ENCODE measurements around the gene ZC3H4.

ZC3H4 gene

DNA sequence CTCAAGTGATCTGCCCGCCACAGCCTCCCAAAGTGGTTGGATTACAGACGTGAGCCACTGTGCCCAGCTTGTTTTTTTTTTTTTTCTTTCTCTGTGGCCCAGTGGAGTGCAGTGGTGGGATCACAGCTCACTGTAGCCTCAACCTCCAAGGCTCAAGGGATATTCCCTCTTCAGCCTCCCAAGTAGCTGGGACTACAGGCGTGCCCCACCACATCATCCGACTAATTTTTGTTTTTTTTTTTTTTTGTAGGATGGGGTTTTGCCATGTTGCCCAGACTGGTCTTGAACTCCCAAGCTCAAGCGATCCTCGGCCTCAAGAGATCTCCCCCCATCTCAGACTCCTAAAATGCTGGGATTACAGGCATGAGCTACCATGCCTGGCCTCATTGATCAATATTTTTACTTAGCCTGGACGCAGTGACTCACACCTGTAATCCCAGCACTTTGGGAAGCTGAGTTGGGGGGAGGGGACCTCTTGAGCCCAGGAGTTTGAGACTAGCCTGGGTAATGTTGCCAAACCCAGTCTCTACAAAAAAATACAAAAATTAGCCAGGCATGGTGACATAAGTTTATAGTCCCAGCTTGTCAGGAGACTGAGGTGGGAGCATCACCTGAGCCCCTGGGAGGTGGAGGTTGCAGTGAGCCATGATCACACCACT is 18.7 kb upstream of the ZC3H4 start:
- DNase-seq: no peak

DNA sequence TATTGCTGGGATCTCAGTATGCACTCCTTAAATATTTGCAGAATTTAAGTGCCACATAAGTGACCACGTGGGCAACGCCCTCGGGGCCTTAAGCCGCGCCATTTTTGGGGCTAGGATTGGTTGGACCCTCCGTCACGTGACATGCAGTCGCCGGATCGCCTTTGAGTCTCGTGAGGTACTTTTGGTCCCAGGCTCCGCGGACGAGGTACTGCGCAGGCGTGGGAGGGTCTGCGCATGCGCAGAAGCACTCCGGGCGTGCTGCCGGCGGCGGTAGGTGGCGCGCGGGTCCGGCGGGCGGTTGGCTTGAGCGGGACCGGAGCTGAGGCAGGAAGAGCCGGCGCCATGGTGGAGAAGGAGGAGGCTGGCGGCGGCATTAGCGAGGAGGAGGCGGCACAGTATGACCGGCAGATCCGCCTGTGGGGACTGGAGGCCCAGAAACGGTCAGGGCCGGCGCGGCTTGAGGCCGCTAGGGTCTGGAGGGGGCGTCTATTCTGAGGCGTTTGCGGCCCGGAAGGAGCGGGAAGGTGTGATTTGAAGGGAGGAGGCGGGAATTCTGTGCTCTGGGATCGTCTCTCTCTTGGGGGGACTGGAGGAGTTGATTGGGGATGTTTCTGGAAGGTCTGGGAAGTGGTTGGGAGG is 17.1 kb upstream of the ZC3H4 start, which contains the start of gene SAE1:
TSS of gene SAE1 (plus strand) at position 247 of the 639 bp plus-strand sequence. CDS start at position 343, 96 bp downstream.
- DNase-seq: peak; percentile 97 to 99

DNA sequence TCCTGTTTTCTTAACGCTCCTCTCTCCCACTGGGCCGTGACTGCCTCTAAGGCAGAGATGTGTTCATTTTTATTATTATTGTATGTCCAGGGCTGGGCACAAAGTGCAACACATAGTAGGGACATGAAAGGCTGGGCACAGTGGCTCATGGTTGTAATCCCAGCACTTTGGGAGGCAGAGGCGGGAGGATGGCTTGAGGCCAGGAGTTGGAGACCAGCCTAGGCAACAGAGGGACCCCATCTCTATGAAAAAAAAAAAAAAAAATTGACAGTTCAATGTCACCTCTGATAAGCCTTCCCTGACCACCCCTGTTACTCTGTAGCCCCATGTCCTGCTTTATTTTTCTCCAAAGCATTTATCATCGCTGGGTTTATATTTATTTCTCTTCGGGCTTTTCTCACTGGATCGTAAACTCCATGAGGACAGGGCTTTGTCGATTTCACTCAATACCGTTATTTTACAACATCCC is 16.6 kb upstream of the ZC3H4 start:
- DNase-seq: no peak

DNA sequence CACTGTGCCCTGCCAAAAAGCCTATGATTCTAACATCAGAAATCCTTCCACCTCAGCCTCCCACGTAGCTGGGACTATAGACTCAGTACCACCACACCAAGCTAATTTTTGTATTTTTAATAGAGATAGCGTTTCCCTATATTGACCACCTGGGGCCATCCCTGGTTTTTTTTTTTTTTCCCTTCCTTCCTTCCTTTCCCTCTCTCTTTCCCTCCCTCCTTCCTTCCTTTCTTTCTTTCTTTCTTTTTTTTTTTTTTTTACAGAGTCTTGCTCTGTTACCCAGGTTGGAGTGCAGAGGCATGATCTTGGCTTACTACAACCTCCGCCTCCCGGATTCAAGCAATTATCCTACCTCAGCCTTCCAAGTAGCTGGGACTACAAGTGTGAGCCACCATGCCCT is 16.0 kb upstream of the ZC3H4 start:
- DNase-seq: no peak

DNA sequence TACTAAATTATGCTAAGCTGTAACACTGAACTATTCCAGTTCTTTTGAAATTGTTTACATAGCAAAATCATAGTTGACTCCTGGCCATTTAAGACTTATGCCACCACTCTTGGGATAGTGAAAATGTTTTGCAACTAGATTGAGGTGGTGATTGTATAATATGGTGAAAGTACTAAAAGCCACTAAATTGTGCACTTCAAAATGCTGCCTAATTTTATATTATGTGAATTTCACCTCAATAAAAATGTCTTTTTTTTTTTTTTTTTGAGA is 12.0 kb upstream of the ZC3H4 start:
- no peak for DNase-seq

DNA sequence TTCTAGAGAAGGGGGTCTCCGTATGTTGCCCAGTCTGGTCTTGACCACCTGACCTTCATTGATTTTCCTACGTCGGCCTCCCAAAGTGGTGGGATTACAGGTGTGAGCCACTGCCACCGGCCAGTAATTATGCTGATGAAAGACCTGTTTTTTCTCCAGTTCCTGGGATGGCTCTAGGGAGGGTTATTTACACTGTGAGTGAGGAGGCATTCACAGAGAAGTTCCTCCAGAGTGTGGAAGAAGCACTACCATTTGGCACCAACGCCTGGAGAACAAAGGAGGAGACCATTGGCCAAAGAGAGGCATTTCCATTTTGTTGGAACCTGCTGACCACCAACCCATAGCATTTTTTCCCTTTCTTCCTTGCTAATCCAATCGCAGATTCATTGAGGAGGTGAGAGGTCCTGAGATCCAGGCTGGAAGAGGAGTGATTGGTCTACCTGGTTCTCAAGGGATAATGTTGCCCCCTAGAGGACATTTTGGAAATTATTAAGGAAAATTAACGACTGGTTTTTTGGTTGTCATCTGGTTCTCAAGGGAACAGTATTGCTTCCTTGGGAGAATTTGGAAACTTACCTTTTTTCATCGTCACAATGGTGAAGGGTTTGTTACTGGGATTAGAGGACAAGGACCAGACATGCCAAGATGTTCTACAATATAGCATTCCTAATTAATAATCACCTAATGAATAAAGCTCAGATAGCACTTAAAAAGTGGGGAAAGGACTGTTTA is 11.5 kb upstream of the ZC3H4 start:
- peak; percentile 65 to 81 for DNase-seq

DNA sequence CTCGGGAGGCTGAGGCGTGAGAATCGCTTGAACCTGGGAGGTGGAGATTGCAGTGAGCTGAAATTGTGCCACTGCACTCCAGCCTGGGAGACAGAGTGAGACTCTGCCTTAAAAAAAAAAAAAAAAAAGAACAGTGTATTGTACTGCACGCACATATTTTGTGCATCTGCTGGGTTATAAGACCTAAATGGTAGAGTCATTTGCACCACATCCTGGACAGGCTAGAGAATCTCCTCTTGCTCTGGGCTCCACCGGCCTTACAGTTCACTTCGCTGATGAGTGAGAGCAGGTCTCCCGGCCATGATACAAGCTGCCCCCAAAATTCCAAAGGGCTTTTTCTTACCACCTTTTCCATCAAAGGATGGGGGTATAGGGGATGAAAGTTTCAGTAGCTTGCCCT is 9.8 kb upstream of the ZC3H4 start:
- no peak for DNase-seq

DNA sequence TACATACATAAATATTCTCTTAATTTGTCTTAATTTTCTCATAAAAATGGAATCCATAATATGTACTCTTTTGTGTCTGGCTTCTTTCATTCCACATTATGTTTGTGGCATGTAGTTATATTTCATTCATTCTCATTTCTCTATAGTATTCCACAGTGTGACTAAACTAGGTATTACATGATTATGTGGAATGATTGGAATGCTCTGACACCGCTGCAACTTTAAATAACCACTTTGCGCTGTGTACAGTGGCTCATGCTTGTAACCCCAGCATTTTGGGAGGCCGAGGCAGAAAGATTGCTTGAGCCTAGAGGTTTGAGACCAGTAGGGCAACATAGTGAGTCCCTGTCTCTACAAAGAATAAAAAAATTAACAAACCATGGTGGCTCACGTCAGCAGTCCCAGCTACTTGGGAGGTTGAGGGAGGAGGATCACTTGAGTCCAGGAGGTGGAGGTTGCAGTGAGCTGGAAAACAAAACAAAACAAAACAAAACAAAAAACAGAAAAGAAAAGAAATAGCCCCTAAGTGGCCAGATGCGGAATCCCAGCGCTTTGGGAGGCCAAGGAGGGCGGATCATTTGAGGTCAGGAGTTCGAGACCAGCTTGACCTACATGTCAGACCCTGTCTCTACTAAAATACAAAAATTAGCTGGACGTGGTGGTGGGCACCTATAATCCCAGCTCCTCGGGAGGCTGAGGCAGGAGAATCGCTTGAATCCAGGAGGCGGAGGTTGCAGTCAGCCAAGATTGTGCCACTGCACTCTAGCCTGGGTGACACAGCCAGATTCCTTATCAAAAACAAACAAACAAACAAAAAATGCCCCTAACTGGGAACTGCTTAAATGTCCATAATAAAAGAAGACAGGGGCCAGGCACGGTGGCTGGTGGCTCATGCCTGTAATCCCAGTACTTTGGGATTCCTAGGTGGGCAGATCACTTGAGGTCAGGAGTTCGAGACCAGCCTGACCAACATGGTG is 9.1 kb upstream of the ZC3H4 start:
- no peak for DNase-seq

DNA sequence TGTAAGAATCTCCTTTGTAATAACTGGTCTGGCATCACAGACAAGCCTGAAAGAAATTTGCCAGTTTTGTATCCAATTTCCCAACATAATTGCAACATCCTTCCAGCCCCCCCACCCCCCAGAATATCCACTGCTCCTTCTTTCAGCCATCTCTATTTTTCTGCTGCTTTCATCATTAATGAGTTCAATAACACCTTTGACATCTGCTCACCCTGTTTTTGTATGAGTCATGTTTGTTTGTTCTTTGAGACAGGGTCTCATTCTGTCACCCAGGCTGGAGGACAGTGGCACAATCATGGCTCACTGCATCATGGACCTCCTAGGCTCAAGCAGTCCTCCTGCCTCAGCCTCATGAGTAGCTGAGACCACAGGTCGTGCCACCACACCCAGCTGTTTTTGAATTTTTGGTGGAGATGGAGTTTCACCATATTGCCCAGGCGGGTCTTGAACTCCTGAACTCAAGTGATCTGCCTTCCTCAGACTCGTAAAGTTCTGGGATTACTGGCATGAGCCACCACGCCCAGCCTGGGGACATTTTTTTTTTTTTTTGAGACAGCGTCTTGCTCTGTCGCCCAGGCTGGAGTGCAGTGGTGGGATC is 7.0 kb upstream of the ZC3H4 start:
- no peak for DNase-seq

DNA sequence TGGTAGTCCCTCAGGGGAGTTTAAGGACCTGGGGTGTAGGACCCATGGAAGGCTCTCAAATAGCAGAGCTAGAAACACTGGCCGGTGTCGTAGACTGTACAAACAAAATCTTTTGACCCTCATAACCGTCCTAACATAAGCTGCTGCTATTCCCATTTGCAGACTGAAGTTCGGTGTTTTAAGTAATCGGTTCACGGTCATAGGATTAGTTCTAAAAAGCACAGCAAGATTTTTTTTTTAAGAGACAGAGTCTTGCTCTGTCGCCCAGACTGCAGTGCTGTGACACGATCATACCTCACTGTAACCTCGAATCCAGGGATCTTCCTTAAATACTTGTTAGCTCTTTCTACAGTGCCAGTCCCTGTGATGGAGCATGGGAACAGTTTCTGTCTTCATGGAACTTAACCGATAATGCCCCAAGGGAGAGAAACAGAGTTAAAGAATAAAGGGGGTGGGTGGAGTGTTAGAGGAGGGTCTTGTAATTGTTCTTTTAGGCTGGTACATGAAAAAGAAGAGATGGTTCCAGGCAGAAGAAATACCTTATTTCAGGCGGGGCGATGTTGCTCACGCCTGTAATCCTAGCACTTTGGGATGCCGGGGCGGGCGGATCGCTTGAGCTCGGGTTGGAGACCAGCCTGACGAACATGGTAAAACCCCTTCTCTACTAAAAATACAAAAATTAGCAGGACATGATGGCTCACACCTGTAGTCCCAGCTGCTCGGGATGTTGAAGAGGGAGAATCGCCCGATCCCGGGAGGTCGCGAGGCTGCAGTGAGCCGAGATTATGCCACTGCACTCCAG is 475 bp upstream of the ZC3H4 start:
- DNase-seq: peak in 1 of 2 experiments; percentile 64

DNA sequence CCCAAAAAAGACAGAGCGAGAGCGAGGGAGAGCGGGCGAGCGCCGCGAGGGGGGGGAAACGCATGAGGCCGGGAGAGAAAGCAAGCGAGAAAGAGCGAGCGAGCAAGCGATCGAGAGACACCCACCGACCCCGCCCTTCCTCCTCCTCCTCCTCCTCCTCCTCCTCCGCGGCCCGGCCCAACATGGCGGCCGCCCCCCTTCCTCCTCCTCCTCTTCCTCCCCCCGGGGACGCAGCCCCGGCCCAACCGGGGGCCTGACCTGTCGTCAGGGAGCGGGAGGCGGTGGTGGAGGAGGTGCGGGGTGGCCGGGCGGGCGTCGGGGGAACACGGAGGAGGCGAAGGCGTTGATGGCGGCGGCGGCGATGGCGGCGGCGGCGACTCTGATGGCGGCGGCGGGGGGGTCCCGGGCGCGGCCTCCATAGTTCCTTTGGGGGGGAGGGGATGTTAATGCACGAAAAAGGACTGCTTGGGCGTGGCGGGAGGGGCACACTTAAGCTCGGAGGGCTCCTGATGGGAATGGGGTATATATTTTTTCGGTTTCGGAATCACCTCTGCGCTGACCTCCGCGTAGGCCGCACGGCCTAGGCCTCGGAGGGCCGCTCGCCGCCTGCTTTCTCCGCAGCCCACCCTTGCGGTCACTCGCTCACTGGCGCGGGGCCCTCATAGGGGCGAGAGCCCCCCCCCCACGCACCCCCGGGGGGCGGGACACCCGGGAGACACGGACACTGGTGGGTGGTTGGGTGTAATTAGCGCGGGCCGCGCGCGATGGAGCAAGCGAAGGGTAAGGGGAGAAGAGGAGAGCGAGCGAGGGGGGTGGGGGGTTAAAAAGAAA is 1.2 kb downstream of the ZC3H4 start:
- peak; percentile 65 to 73 for DNase-seq

DNA sequence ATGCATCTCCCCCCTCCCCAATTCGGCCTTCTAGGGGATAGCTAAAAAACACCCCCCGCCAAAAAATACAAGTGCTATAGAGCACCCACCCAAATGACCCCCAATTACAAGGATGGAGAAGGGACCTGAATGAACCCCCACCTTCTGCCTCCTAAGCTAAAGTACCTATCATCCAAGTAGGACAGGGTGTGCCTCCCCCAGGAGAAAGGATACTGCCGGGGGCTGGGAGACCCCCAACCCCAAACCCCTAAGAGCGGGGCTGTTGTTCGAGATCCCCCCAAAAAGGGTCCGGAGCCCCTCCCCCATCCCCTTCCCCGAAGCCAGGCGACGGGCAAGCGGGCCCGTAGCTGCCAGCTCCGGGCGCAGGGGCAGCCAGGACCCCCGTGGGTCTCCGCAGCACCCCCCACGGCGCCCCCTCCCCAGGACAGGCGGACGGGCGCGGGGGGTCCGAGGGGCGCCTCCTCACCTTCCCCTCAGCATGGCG is 1.9 kb downstream of the ZC3H4 start:
- DNase-seq: no peak

DNA sequence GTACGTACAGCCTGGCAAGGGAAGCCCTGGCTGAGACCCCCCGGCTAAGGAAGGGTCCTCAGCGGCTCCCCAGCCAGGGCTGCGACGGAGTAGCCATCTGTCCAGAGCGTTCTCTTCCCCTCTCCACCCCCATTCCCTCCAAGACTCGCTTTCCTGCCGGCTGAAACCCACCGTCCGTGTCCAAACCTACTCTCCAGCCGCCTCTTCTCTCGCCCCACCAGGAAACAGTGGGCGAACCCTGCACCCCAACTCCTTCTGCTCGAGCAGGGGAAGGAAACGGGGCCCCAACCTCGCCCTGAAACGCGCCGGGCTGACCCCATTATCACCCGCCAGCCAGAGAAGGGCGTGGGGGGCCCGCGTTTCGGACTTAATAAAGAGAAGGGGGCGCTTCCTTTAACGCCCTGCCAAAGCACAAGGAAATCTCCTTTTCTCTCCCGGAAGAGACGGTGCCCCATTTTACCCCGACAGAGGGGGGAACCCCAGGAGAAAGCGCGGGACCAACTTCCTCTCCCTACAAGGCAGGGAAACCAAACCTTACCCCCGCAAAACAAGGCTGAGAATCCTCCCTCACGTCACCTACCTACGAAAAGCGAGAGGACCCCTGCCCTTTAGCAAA is 2.5 kb downstream of the ZC3H4 start:
- DNase-seq: peak in 1 of 2 experiments; percentile 25

DNA sequence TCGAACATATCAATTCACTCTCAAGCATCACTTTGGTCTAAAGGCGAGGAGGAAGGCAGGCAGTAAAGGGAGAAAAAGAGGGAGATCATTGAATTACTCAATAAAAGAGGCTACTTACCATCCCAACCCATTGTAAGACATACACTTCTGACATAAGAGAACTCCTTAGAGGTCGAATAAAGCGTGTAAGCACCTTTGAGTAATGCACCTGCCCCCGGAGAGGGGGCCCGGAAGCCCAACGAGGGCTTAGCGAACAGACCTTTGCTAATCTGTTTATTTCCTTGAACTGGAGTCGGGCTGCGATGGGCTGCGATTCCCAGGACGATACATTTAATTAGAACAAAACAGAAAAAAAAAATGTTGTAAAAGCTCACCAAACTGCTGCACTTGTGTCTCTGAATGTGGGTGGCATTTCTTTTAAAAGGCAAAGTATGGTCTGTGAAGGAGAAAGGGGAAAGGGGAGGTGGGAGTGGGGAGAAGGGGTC is 3.0 kb downstream of the ZC3H4 start:
- peak in 1 of 2 experiments; percentile 11 for DNase-seq

DNA sequence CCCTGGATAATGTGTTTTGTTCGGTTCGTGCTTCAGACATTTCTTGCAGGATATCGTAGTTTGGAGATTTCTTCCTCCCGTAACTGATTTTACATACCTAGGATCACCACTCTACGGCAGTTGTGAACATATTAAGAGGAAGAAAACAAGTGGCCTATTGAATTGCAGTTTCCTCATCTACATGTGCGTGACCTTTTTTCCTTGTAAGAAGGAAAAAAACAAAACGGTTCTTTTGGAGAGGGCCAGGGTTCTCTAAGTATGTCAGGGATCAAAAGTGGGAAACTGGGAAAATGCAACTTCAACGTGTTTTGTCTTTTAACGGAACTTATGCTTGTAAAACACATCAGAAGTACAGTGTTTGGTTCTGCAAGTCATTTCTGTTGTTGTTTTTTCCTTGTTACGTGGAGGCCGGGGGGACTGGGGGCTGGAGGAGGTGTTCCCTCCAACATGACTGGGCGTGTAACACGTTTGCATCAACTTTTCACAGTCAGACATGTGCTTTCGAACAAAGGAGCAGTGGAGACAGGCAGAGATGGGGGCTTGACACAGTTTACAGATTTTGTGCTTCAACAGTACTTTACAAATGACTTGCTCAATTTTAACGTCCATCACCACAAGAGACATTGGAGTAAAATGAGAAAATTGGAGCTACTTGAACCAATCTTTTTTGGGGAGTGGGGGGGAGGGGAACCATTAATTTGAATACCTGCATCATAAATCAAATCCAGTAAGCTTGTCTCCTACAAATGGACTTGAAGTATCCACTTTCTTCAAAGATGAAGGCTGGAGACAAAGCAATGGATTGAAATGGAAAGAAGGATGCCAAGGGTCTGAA is 3.8 kb downstream of the ZC3H4 start:
- DNase-seq: no peak

DNA sequence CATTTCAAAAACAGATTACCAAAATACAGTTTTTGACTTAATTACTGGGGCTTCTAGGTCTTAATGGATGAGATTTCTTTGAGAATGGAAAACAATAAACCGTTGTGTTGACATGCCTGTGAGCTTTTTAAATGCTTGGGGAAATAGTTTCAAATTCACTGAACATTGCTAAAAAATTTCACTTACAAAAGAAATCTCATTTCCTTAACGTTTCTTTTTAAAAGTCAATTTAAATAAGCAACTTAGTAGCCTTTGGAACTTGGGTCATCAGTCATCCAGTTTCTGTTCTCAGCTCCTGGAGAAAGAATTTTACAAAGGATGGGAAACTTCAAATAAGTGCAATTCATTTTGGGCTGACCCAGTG is 4.4 kb downstream of the ZC3H4 start:
- DNase-seq: no peak

DNA sequence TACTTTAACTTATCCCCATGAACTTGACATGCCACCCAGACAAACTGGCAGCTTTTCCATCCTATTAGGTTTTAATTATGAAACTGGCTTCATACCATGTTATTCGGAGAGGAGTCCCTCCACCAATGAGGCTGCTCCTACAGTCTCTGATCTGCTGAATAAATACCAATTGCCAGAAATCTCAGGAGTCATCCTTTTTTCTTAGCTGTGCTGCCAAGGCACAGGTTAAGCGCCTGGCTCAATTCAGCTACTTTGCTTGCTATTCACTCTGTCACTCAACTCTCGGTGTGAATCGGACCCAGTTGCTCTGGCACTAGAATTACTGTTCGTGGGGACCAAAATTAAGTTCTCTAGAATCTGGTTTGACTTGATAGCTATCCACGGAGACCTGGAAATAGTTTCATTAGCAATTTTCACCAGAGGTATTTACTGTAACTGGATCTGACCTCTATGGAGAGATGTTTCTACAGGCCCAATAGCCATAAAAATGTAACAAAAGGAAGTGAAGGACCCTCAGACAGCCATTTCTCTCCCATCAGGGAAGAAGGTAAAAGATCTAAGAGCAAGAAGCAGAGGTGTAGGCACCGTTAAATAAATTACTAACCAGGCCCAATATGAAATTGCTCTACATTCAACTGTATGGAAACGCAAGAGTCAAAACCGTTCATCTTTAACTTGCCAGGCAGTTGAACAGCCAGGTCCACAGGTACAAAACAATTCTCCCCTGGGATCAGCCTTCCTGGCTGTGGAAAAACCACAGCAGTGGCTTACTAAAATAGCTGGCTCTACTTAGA is 5.4 kb downstream of the ZC3H4 start:
- no peak for DNase-seq
